ENCODE data around the gene SF3A1. TPM values are rescaled to one million over a fixed set of nuclear protein-coding genes. Genes with fewer than 3 reads are reported as not detected.

SF3A1 gene
- polyA plus RNA-seq, 4 donors: 17.6 to 94.1 (median 27.2) TPM

- Histone ChIP-seq H3K9me3 (ENCODE audit: control insufficient read depth in 2 of 2, insufficient read depth in 1 of 2, low read depth in 1 of 2, low read length in 1 of 2) (no peaks in the 10 kb centered on the region), H3K4me1 (ENCODE audit: control insufficient read depth in 3 of 3, insufficient read depth in 2 of 3, low read depth in 1 of 3, low read length in 2 of 3) (peaks cover 2 to 23% (median 6%) of the 10 kb centered on the region in 3 donors), H3K27ac (ENCODE audit: low read depth in 1 of 3, low read length in 2 of 3) (no peak overlapping the region), H3K36me3 (ENCODE audit: control insufficient read depth in 3 of 3, insufficient read depth in 2 of 3, low read depth in 1 of 3, low read length in 3 of 3) (peaks cover 0 to 41% (median 2%) of the 10 kb centered on the region in 3 donors), H3K27me3 (ENCODE audit: control insufficient read depth in 3 of 3, insufficient read depth in 3 of 3, low read length in 3 of 3) (no peaks in the 10 kb centered on the region), H3K4me3 (ENCODE audit: low read depth in 1 of 3, low read length in 3 of 3) (no peak overlapping the region)
- no peak for FAIRE-seq
- 81 to 97% (median 90%) methylated on average over 2 of the region's 2 CpGs for WGBS, 3 donors
- no peak for DNase-seq
Observed at GRCh38 chr22:30321461-30321860, 35.2 kb downstream of the SF3A1 start.

GRCh38 chr22:30320021-30320556, 36.6 kb downstream of the SF3A1 start:
- no peaks in the 10 kb centered on the region for H3K27me3 ChIP-seq (ENCODE audit: control insufficient read depth in 3 of 3, insufficient read depth in 3 of 3, low read length in 3 of 3)
- peaks cover 0 to 15% (median 0%) of the 10 kb centered on the region in 3 donors for H3K4me1 ChIP-seq (ENCODE audit: control insufficient read depth in 3 of 3, insufficient read depth in 2 of 3, low read depth in 1 of 3, low read length in 2 of 3)
- H3K4me3 ChIP-seq (ENCODE audit: low read depth in 1 of 3, low read length in 3 of 3): no peak overlapping the region
- H3K9me3 ChIP-seq (ENCODE audit: control insufficient read depth in 2 of 2, insufficient read depth in 1 of 2, low read depth in 1 of 2, low read length in 1 of 2): no peaks in the 10 kb centered on the region
- 89 to 96% (median 94%) methylated on average over 3 of the region's 3 CpGs for WGBS, 3 donors
- no peak for FAIRE-seq
- H3K36me3 ChIP-seq (ENCODE audit: control insufficient read depth in 3 of 3, insufficient read depth in 2 of 3, low read depth in 1 of 3, low read length in 3 of 3): peaks cover 0 to 48% (median 2%) of the 10 kb centered on the region in 3 donors
- H3K27ac ChIP-seq (ENCODE audit: low read depth in 1 of 3, low read length in 2 of 3): no peak overlapping the region
- DNase-seq: no peak

- DNase-seq (no peak), FAIRE-seq (no peak)
- Histone ChIP-seq H3K4me3 (ENCODE audit: low read depth in 1 of 3, low read length in 3 of 3) (no peak overlapping the region), H3K27ac (ENCODE audit: low read depth in 1 of 3, low read length in 2 of 3) (no peak overlapping the region), H3K9me3 (ENCODE audit: control insufficient read depth in 2 of 2, insufficient read depth in 1 of 2, low read depth in 1 of 2, low read length in 1 of 2) (no peaks in the 10 kb centered on the region), H3K36me3 (ENCODE audit: control insufficient read depth in 3 of 3, insufficient read depth in 2 of 3, low read depth in 1 of 3, low read length in 3 of 3) (peaks cover 0 to 52% (median 2%) of the 10 kb centered on the region in 3 donors), H3K27me3 (ENCODE audit: control insufficient read depth in 3 of 3, insufficient read depth in 3 of 3, low read length in 3 of 3) (no peaks in the 10 kb centered on the region), H3K4me1 (ENCODE audit: control insufficient read depth in 3 of 3, insufficient read depth in 2 of 3, low read depth in 1 of 3, low read length in 2 of 3) (peaks cover 0 to 4% (median 3%) of the 10 kb centered on the region in 3 donors)
- WGBS, 3 donors: 83 to 88% (median 87%) methylated on average over 7 of the region's 7 CpGs
Observed at GRCh38 chr22:30318799-30319419, 37.8 kb downstream of the SF3A1 start.

GRCh38 chr22:30317778-30318177, 38.9 kb downstream of the SF3A1 start:
- 96 to 100% (median 100%) methylated on average over 1 of the region's 1 CpG for WGBS, 3 donors
- FAIRE-seq (no peak), DNase-seq (no peak)
- Histone ChIP-seq H3K27me3 (ENCODE audit: control insufficient read depth in 3 of 3, insufficient read depth in 3 of 3, low read length in 3 of 3) (no peaks in the 10 kb centered on the region), H3K9me3 (ENCODE audit: control insufficient read depth in 2 of 2, insufficient read depth in 1 of 2, low read depth in 1 of 2, low read length in 1 of 2) (no peaks in the 10 kb centered on the region), H3K27ac (ENCODE audit: low read depth in 1 of 3, low read length in 2 of 3) (no peak overlapping the region), H3K4me3 (ENCODE audit: low read depth in 1 of 3, low read length in 3 of 3) (no peak overlapping the region), H3K36me3 (ENCODE audit: control insufficient read depth in 3 of 3, insufficient read depth in 2 of 3, low read depth in 1 of 3, low read length in 3 of 3) (peaks cover 0 to 52% (median 3%) of the 10 kb centered on the region in 3 donors), H3K4me1 (ENCODE audit: control insufficient read depth in 3 of 3, insufficient read depth in 2 of 3, low read depth in 1 of 3, low read length in 2 of 3) (peaks cover 0 to 4% (median 0%) of the 10 kb centered on the region in 3 donors)

GRCh38 chr22:30315962-30316576, 40.6 kb downstream of the SF3A1 start:
- no peak for FAIRE-seq
- no peak for DNase-seq
- Histone ChIP-seq H3K4me1 (ENCODE audit: control insufficient read depth in 3 of 3, insufficient read depth in 2 of 3, low read depth in 1 of 3, low read length in 2 of 3) (peaks cover 6 to 12% (median 7%) of the 10 kb centered on the region in 3 donors), H3K27ac (ENCODE audit: low read depth in 1 of 3, low read length in 2 of 3) (no peak overlapping the region), H3K4me3 (ENCODE audit: low read depth in 1 of 3, low read length in 3 of 3) (no peak overlapping the region), H3K36me3 (ENCODE audit: control insufficient read depth in 3 of 3, insufficient read depth in 2 of 3, low read depth in 1 of 3, low read length in 3 of 3) (peaks cover 0 to 49% (median 4%) of the 10 kb centered on the region in 3 donors), H3K27me3 (ENCODE audit: control insufficient read depth in 3 of 3, insufficient read depth in 3 of 3, low read length in 3 of 3) (no peaks in the 10 kb centered on the region), H3K9me3 (ENCODE audit: control insufficient read depth in 2 of 2, insufficient read depth in 1 of 2, low read depth in 1 of 2, low read length in 1 of 2) (no peaks in the 10 kb centered on the region)
- 79 to 89% (median 82%) methylated on average over 2 of the region's 2 CpGs for WGBS, 3 donors

- H3K9me3 ChIP-seq (ENCODE audit: control insufficient read depth in 2 of 2, insufficient read depth in 1 of 2, low read depth in 1 of 2, low read length in 1 of 2): no peaks in the 10 kb centered on the region
- no peak for FAIRE-seq
- H3K36me3 ChIP-seq (ENCODE audit: control insufficient read depth in 3 of 3, insufficient read depth in 2 of 3, low read depth in 1 of 3, low read length in 3 of 3): peaks cover 0 to 40% (median 2%) of the 10 kb centered on the region in 3 donors
- no peak overlapping the region for H3K4me3 ChIP-seq (ENCODE audit: low read depth in 1 of 3, low read length in 3 of 3)
- DNase-seq: no peak
- H3K27ac ChIP-seq (ENCODE audit: low read depth in 1 of 3, low read length in 2 of 3): peak overlapping the region in 1 of 3 donors; percentile 26
- peaks cover 7 to 17% (median 14%) of the 10 kb centered on the region in 3 donors for H3K4me1 ChIP-seq (ENCODE audit: control insufficient read depth in 3 of 3, insufficient read depth in 2 of 3, low read depth in 1 of 3, low read length in 2 of 3)
- no peaks in the 10 kb centered on the region for H3K27me3 ChIP-seq (ENCODE audit: control insufficient read depth in 3 of 3, insufficient read depth in 3 of 3, low read length in 3 of 3)
- WGBS, 3 donors: 58 to 87% (median 72%) methylated on average over 8 of the region's 8 CpGs
Observed at GRCh38 chr22:30314915-30315314, 41.8 kb downstream of the SF3A1 start.

GRCh38 chr22:30313527-30314363, 42.9 kb downstream of the SF3A1 start:
- FAIRE-seq (no peak), DNase-seq (peak; percentile 28 to 33)
- no peaks in the 10 kb centered on the region for H3K9me3 ChIP-seq (ENCODE audit: control insufficient read depth in 2 of 2, insufficient read depth in 1 of 2, low read depth in 1 of 2, low read length in 1 of 2)
- no peak overlapping the region for H3K27ac ChIP-seq (ENCODE audit: low read depth in 1 of 3, low read length in 2 of 3)
- H3K36me3 ChIP-seq (ENCODE audit: control insufficient read depth in 3 of 3, insufficient read depth in 2 of 3, low read depth in 1 of 3, low read length in 3 of 3): peaks cover 0 to 34% (median 2%) of the 10 kb centered on the region in 3 donors
- H3K27me3 ChIP-seq (ENCODE audit: control insufficient read depth in 3 of 3, insufficient read depth in 3 of 3, low read length in 3 of 3): no peaks in the 10 kb centered on the region
- H3K4me1 ChIP-seq (ENCODE audit: control insufficient read depth in 3 of 3, insufficient read depth in 2 of 3, low read depth in 1 of 3, low read length in 2 of 3): peaks cover 7 to 23% (median 16%) of the 10 kb centered on the region in 3 donors
- WGBS, 3 donors: 58 to 78% (median 76%) methylated on average over 5 to 7 of the region's 8 CpGs
- H3K4me3 ChIP-seq (ENCODE audit: low read depth in 1 of 3, low read length in 3 of 3): no peak overlapping the region

- H3K27ac ChIP-seq (ENCODE audit: low read depth in 1 of 3, low read length in 2 of 3): peak overlapping the region in 1 of 3 donors; percentile 11
- FAIRE-seq: no peak
- 75 to 84% (median 80%) methylated on average over 6 of the region's 6 CpGs for WGBS, 3 donors
Observed at GRCh38 chr22:30312053-30312452, 44.6 kb downstream of the SF3A1 start.

More at GRCh38 chr22:30312053-30312452, 44.6 kb downstream of the SF3A1 start:
- peaks cover 7 to 23% (median 19%) of the 10 kb centered on the region in 3 donors for H3K4me1 ChIP-seq (ENCODE audit: control insufficient read depth in 3 of 3, insufficient read depth in 2 of 3, low read depth in 1 of 3, low read length in 2 of 3)
- no peak for DNase-seq
- H3K36me3 ChIP-seq (ENCODE audit: control insufficient read depth in 3 of 3, insufficient read depth in 2 of 3, low read depth in 1 of 3, low read length in 3 of 3): peaks cover 0 to 28% (median 2%) of the 10 kb centered on the region in 3 donors
- no peak overlapping the region for H3K4me3 ChIP-seq (ENCODE audit: low read depth in 1 of 3, low read length in 3 of 3)
- H3K27me3 ChIP-seq (ENCODE audit: control insufficient read depth in 3 of 3, insufficient read depth in 3 of 3, low read length in 3 of 3): no peaks in the 10 kb centered on the region
- no peaks in the 10 kb centered on the region for H3K9me3 ChIP-seq (ENCODE audit: control insufficient read depth in 2 of 2, insufficient read depth in 1 of 2, low read depth in 1 of 2, low read length in 1 of 2)
